ENCODE measurements around the gene CFAP92. TPM values are rescaled to one million over a fixed set of nuclear protein-coding genes. Genes with fewer than 3 reads are reported as not detected.

The CFAP92 gene
- total and polyA plus RNA-seq, 4 donors, result 1.2 to 4.9 (median 2.7) TPM

- 72 to 81% methylated on average over 3 of the region's 3 CpGs for WGBS, 2 donors
- ATAC-seq (ENCODE audit: insufficient read depth, low FRiP score) (no peak), DNase-seq (no peak)
- Histone ChIP-seq H3K9ac (ENCODE audit: insufficient read depth in 1 of 2, low read length in 2 of 2) (no peak overlapping the region), H3K36me3 (ENCODE audit: control insufficient read depth in 4 of 4, insufficient read depth in 4 of 4, low read length in 4 of 4) (peaks cover 0 to 1% (median 0%) of the 10 kb centered on the region in 4 donors), H3K27me3 (ENCODE audit: control insufficient read depth in 3 of 3, insufficient read depth in 3 of 3, low read length in 2 of 3) (peaks cover 0 to 18% (median 13%) of the 10 kb centered on the region in 3 donors), H3K4me3 (no peak overlapping the region), H3K4me1 (ENCODE audit: control insufficient read depth in 5 of 5, insufficient read depth in 5 of 5, low read length in 5 of 5) (peaks cover 0 to 74% (median 26%) of the 10 kb centered on the region in 5 donors), H3K9me3 (ENCODE audit: control insufficient read depth in 4 of 4, insufficient read depth in 3 of 4, low read length in 3 of 4) (peaks cover 0 to 6% (median 0%) of the 10 kb centered on the region in 4 donors), H3K27ac (ENCODE audit: low read depth in 1 of 2, low read length in 1 of 2) (peak overlapping the region in 1 of 2 donors; percentile 61)
- TF ChIP-seq CTCF (IDR thresholded peaks at IDR 0.05; ENCODE audit: control extremely low read depth, extremely low read depth), result no peak
Measured at GRCh38 chr3:129006864-129007263, 13.0 kb upstream of the CFAP92 start.

- peaks cover 0 to 1% (median 0%) of the 10 kb centered on the region in 4 donors for H3K36me3 ChIP-seq (ENCODE audit: control insufficient read depth in 4 of 4, insufficient read depth in 4 of 4, low read length in 4 of 4)
- DNase-seq, result peak; percentile 91 to 97 (median 95)
- H3K4me1 ChIP-seq (ENCODE audit: control insufficient read depth in 5 of 5, insufficient read depth in 5 of 5, low read length in 5 of 5), result peaks cover 0 to 76% (median 26%) of the 10 kb centered on the region in 5 donors
- 78 to 95% methylated on average over 4 of the region's 4 CpGs for WGBS, 2 donors
- no peak overlapping the region for H3K9ac ChIP-seq (ENCODE audit: insufficient read depth in 1 of 2, low read length in 2 of 2)
- TF ChIP-seq CTCF (IDR thresholded peaks at IDR 0.05; ENCODE audit: control extremely low read depth, extremely low read depth), result no peak
- H3K27ac ChIP-seq (ENCODE audit: low read depth in 1 of 2, low read length in 1 of 2), result peak overlapping the region in 1 of 2 donors; percentile 82
- no peak overlapping the region for H3K4me3 ChIP-seq
- H3K9me3 ChIP-seq (ENCODE audit: control insufficient read depth in 4 of 4, insufficient read depth in 3 of 4, low read length in 3 of 4), result peaks cover 0 to 6% (median 0%) of the 10 kb centered on the region in 4 donors
- H3K27me3 ChIP-seq (ENCODE audit: control insufficient read depth in 3 of 3, insufficient read depth in 3 of 3, low read length in 2 of 3), result peaks cover 0 to 20% (median 15%) of the 10 kb centered on the region in 3 donors
- no peak for ATAC-seq (ENCODE audit: insufficient read depth, low FRiP score)
Measured at GRCh38 chr3:129005526-129006303, 11.8 kb upstream of the CFAP92 start.

- TF ChIP-seq CTCF (IDR thresholded peaks at IDR 0.05; ENCODE audit: control extremely low read depth, extremely low read depth), result no peak
- WGBS, 2 donors, result 63 to 79% methylated on average over 6 of the region's 6 CpGs
Measured at GRCh38 chr3:129004639-129005295, 10.9 kb upstream of the CFAP92 start.

More at GRCh38 chr3:129004639-129005295, 10.9 kb upstream of the CFAP92 start:
- DNase-seq (no peak), ATAC-seq (ENCODE audit: insufficient read depth, low FRiP score) (no peak)
- Histone ChIP-seq H3K9me3 (ENCODE audit: control insufficient read depth in 4 of 4, insufficient read depth in 3 of 4, low read length in 3 of 4) (peaks cover 0 to 6% (median 0%) of the 10 kb centered on the region in 4 donors), H3K36me3 (ENCODE audit: control insufficient read depth in 4 of 4, insufficient read depth in 4 of 4, low read length in 4 of 4) (peaks cover 0 to 1% (median 0%) of the 10 kb centered on the region in 4 donors), H3K4me3 (no peak overlapping the region), H3K27ac (ENCODE audit: low read depth in 1 of 2, low read length in 1 of 2) (peak overlapping the region in 1 of 2 donors; percentile 82), H3K4me1 (ENCODE audit: control insufficient read depth in 5 of 5, insufficient read depth in 5 of 5, low read length in 5 of 5) (peaks cover 0 to 73% (median 26%) of the 10 kb centered on the region in 5 donors), H3K27me3 (ENCODE audit: control insufficient read depth in 3 of 3, insufficient read depth in 3 of 3, low read length in 2 of 3) (peaks cover 0 to 27% (median 25%) of the 10 kb centered on the region in 3 donors), H3K9ac (ENCODE audit: insufficient read depth in 1 of 2, low read length in 2 of 2) (peak overlapping the region in 1 of 2 donors; percentile 44)

Measured in lung (tissue), 12 donors.